Measurements from ENCODE around the gene MYL2.
"Not testable (repeated sequence)": the region's sequence is repeated elsewhere in the genome, so short reads cannot be mapped to it uniquely, and the experiment has no call there.

The MYL2 gene

DNA sequence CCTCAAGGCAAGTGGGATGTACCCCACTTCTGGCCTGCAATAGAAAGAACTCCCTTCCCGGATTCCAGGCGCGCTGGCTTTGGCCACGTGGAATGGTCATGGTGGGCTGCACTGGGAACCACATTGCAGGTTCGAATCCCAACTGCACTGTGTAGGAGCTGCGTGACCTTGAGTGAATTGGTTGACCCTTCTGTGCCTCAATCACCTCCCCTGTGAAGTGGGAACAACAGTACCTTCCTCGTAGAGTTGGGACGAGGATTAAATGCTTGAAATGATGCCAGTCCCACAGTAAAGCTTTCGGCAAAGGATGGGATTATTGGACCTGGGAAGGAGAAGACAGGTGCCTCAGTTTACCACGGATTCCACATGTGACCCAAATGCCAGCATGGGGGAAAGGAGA, 36.8 kb upstream of the MYL2 start:
- TF ChIP-seq CTCF (IDR thresholded peaks at IDR 0.05): no peak
- no peak for DNase-seq
- peaks cover 0 to 16% of the 10 kb centered on the region in 2 donors for H3K27me3 ChIP-seq
- H3K9me3 ChIP-seq: no peaks in the 10 kb centered on the region
- no peak overlapping the region for H3K27ac ChIP-seq
- intact Hi-C loops (cut with DNase I; ENCODE audit: low total_unique reads): no loop called here
- H3K4me1 ChIP-seq: no peaks in the 10 kb centered on the region
- no peaks in the 10 kb centered on the region for H3K36me3 ChIP-seq
- H3K4me3 ChIP-seq: no peak overlapping the region

DNA sequence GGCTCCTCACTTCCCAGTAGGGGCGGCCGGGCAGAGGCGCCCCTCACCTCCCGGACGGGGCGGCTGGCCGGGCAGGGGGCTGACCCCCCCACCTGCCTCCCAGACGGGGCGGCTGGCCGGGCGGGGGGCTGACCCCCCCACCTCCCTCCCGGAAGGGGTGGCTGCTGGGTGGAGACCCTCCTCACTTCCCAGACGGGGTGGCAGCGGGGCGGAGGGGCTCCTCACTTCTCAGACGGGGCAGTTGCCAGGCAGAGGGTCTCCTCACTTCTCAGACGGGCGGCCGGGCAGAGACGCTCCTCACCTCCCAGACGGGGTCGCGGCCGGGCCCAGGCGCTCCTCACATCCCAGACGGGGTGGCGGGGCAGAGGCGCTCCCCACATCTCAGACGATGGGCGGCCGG, 30.5 kb upstream of the MYL2 start:
- intact Hi-C loops (cut with DNase I; ENCODE audit: low total_unique reads); H3K36me3 ChIP-seq; DNase-seq; H3K4me1 ChIP-seq; H3K27me3 ChIP-seq; H3K4me3 ChIP-seq; H3K27ac ChIP-seq: not testable (repeated sequence)
- H3K9me3 ChIP-seq: peaks cover 0 to 17% (median 14%) of the 10 kb centered on the region in 3 donors

- H3K36me3 ChIP-seq; H3K27me3 ChIP-seq; H3K4me1 ChIP-seq; intact Hi-C loops (cut with DNase I; ENCODE audit: low total_unique reads); H3K4me3 ChIP-seq; H3K27ac ChIP-seq; DNase-seq: not testable (repeated sequence)
- peaks cover 0 to 21% (median 18%) of the 10 kb centered on the region in 3 donors for H3K9me3 ChIP-seq
These were observed 30.1 kb upstream of the MYL2 start for GRCh38 chr12:110950466-110950865.

DNA sequence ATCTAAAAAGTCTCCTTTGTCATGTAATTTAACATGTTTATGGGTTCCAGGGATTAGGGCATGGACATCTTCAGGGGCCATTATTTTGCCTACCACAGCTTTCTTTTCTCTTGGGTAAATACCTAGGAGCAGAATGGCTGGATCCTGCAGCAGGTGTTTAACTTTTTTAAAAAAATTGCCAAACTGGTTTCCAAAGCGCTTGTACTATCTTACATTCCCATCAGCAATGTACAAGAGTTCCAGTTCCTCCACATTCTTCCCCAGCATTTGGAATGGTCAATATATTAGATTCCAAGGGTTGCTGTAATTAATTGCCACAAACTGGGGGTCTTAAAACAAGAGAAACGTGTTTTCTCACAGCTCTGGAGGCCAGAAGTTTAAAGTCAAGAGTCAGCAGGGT, 27.7 kb upstream of the MYL2 start:
- DNase-seq: no peak
- no peak for TF ChIP-seq CTCF (IDR thresholded peaks at IDR 0.05)
- intact Hi-C loops (cut with DNase I; ENCODE audit: low total_unique reads): no loop called here
- Histone ChIP-seq H3K4me1 (no peaks in the 10 kb centered on the region), H3K27ac (no peak overlapping the region), H3K27me3 (no peaks in the 10 kb centered on the region), H3K4me3 (no peak overlapping the region), H3K9me3 (peaks cover 0 to 26% (median 23%) of the 10 kb centered on the region in 3 donors), H3K36me3 (no peaks in the 10 kb centered on the region)

GRCh38 chr12:110943373-110943772, 23.0 kb upstream of the MYL2 start:
- H3K4me1 ChIP-seq: no peaks in the 10 kb centered on the region
- no peaks in the 10 kb centered on the region for H3K36me3 ChIP-seq
- H3K9me3 ChIP-seq: peaks cover 0 to 25% (median 23%) of the 10 kb centered on the region in 3 donors
- H3K27ac ChIP-seq: no peak overlapping the region
- no peak for TF ChIP-seq CTCF (IDR thresholded peaks at IDR 0.05)
- DNase-seq: no peak
- intact Hi-C loops (cut with DNase I; ENCODE audit: low total_unique reads): no loop called here
- H3K4me3 ChIP-seq: no peak overlapping the region
- H3K27me3 ChIP-seq: peaks cover 0 to 22% of the 10 kb centered on the region in 2 donors

DNA sequence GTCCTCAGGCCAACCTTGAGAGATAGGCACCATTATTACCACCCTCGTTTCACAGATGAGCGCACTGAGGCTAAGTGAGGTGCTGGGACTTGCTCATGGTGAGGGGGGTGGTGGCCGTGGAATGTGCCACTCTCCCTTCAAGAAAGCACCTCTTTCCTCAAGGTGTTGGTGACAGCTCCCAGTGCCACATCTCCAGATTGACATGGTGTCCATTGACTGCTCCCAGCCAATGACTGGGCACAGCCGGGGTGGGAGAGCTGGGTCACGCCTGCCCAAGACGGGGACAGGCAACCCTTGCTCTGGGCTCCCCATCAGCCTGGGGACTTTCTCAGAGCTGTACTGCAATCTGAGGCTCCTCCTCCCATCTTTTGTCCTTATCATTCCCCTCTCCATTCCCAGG, 21.0 kb upstream of the MYL2 start:
- Histone ChIP-seq H3K27me3 (peaks cover 0 to 36% of the 10 kb centered on the region in 2 donors), H3K4me1 (peaks cover 0 to 5% (median 0%) of the 10 kb centered on the region in 4 donors), H3K36me3 (no peaks in the 10 kb centered on the region), H3K4me3 (no peak overlapping the region), H3K27ac (no peak overlapping the region), H3K9me3 (peaks cover 0 to 14% (median 14%) of the 10 kb centered on the region in 3 donors)
- TF ChIP-seq CTCF (IDR thresholded peaks at IDR 0.05): no peak
- intact Hi-C loops (cut with DNase I; ENCODE audit: low total_unique reads): no loop called here
- no peak for DNase-seq

- no peak for DNase-seq
- Histone ChIP-seq H3K27me3 (peaks cover 0 to 40% of the 10 kb centered on the region in 2 donors), H3K27ac (no peak overlapping the region), H3K9me3 (peaks cover 0 to 9% (median 9%) of the 10 kb centered on the region in 3 donors), H3K36me3 (no peaks in the 10 kb centered on the region), H3K4me1 (peaks cover 0 to 5% (median 0%) of the 10 kb centered on the region in 4 donors), H3K4me3 (no peak overlapping the region)
- TF ChIP-seq CTCF (IDR thresholded peaks at IDR 0.05): no peak
- intact Hi-C loops (cut with DNase I; ENCODE audit: low total_unique reads): no loop called here
These were observed 20.6 kb upstream of the MYL2 start for GRCh38 chr12:110940933-110941332.

Measured in tibial artery (tissue), 4 donors.